HG03159 (cell line): ENCODE results near the gene SLAMF1.

Experiments used
- ATAC-seq: cut with Tn5 transposase; IDR thresholded peaks from one replicate; pipeline ENCODE4 v1.9.1; 2021; ENCODE audit warnings: mild to moderate bottlenecking, moderate library complexity; ENCODE audit not compliant: unreplicated experiment

SLAMF1 gene

GRCh38 chr1:160625725-160626498 lies 20.9 kb downstream of the SLAMF1 start:
- ATAC-seq: no peak

- ATAC-seq: no peak
These were observed 21.5 kb downstream of the SLAMF1 start for GRCh38 chr1:160625321-160625720.

- no peak for ATAC-seq
These were observed 22.4 kb downstream of the SLAMF1 start for GRCh38 chr1:160624464-160624863.

- no peak for ATAC-seq
These were observed 23.0 kb downstream of the SLAMF1 start for GRCh38 chr1:160623862-160624261.

DNA sequence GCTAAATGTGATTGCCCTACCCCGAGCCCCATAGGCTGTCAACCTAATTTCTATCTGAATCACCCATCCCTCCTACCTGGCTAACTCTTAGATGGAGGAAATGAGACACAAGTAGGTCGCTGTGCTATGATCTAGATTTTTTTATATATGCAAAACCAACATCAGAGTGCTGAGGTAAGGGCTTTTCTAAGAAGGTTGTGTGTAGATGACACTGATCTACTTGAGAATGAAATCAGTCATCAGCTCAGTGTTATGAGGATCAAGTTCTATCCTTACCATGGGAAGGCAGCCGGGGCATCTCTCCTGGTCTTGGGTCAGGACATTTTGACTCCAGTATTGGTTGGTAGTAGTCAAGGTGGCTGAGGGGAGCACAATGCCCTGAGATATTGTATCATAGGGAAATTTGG lies 23.6 kb downstream of the SLAMF1 start:
- ATAC-seq: no peak

DNA sequence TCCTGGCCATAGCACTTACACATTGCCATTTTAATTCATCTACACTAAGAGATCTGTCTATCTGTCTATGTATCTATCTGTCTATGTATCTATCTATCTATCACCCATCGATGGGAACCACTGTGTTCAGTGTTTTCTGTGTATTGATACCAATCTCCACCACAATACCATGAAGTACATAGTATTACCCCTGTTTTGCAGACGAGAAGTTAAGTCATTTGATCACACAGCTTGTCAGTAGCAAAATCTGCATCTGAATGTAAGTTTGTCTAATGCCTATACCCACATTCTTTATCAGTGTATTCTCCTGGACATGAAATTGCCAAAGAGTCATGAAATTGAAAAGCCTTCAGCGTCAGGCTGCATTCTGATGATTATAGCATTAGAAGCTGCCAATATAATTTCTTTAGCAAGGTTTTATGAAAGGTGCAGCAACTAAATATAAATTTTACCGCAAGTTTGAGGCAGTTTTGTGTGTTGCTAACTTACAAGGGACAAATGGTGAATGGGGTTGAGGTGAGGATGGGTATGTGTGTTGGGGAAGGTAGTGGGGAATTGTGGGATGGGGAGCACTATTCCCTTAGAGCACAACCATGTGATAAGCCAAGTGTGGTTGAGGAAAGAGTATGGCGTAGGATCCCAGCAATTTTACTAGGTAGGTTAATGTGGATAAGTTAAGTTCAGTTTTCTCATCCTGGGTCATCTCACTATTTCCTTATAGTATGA lies 24.2 kb downstream of the SLAMF1 start:
- ATAC-seq: no peak

GRCh38 chr1:160621633-160622413 lies 25.0 kb downstream of the SLAMF1 start:
- ATAC-seq: no peak

DNA sequence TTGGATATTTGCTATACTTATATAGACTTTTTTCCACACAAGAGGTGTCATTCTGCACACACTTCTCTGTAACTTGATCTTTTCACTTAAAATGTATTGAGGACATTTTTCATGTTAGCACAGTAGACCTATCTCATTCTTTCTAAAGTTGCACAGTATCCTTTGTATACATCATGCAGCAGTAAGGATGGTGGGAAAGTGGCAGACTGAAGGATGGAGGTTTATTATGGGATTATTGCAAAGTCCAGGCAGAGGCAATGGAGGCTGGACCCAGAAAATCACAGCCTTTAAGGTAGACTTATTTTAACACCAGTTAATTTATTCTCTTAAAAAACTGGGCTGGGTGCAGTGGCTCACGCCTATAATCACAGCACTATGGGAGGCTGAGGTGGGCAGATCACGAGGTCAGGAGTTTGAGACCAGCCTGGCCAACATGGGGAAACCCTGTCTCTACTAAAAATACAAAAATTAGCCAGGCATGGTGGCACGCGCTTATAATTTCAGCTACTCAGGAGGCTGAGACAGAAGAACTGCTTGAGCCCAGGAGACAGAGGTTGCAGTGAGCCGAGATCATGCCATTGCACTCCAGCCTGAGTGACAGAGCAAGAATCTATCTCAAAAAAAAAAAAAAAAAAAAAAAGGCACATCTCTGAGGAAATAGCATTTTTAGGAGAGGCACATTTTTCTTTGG lies 25.8 kb downstream of the SLAMF1 start:
- ATAC-seq: no peak

DNA sequence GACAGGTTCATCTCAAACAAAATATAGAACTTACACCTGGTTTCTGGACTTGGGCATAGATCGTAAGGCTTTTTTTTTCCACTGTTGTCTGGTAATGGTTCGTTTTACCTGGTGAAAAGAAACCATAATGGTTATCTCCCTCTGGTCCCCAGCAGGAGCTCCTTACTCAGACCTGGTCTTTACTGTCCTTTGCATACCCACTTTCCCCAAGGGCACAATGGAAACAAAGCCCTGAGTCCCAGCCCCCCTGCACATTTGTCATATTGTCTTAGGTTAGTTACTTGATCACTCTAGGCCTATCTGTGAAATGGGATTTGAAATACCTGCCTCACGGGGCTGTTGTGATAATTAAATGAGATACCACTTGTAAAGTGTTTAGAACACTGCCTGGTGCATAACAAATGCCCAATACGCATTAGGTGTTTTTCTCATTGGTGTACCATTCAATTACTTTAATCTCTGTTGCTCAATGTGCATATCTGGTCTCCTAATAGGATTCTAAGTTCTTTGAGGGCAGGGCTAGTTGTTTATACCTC lies 27.0 kb downstream of the SLAMF1 start:
- ATAC-seq: no peak

DNA sequence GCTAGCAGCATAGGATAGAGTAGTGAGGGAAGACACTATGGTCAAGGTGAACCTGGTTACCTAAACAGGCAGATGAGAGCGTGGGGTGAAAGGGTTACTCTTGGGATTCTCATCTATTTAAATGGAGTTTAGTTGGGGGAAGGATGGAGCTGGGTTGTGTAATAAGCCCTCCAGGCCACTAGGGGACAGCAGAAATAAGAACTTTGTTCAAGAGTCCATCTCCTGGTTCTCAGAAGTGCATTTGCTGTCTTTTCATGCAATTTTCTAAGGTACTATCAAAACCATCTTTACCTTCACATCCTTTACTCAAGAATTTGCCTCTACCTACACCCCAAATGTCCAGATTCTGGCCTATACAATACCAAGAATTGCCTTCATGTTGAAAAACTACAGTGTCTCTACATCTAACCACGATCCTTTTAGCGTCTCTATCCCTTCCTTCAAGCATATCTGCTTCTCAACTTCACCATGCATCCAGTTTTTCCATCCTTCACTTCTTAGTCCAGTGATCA lies 28.0 kb downstream of the SLAMF1 start:
- no peak for ATAC-seq

DNA sequence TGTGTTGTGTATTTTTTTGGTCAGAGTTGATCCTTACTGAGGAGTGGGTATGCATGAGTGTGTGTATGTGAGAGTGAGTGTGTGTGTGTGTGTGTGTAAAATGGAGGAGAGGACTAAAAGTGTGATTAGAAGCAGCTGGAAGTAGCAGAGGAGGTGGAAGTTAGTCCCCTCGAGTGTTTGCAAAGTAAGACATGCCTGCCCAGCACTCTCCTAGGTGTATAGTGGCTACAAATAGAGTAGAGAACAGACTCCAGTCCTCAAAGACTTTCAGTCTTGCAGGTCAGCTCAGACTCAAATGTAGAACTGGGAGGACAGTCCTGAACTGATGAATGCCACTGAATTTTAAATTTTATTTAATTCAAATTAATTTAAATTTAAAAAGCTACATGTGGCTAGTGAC lies 28.5 kb downstream of the SLAMF1 start:
- ATAC-seq: no peak

DNA sequence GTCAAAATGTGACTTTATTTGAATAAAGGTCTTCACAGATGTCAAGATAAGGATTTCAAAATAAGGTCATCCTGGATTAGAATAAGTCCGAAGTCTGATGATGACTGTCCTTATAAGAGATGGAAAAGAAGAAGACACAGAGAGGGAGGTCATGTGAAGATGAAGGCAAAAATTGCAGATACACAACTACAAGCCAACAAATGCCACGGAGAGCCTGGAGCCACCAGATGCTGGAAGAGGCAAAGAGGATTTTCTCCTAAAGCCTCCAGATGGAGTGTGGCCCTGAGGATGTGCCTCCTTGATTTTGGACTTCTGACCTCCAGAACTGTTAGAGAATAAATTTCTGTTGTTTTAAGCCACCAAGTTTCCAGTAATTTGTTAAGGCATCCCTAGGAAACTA lies 31.2 kb downstream of the SLAMF1 start:
- no peak for ATAC-seq

- ATAC-seq: no peak
These were observed 32.4 kb downstream of the SLAMF1 start for GRCh38 chr1:160614410-160614809.

- ATAC-seq: no peak
These were observed 34.1 kb downstream of the SLAMF1 start for GRCh38 chr1:160612613-160613218.

GRCh38 chr1:160610569-160611242 lies 36.1 kb downstream of the SLAMF1 start:
- ATAC-seq: no peak

DNA sequence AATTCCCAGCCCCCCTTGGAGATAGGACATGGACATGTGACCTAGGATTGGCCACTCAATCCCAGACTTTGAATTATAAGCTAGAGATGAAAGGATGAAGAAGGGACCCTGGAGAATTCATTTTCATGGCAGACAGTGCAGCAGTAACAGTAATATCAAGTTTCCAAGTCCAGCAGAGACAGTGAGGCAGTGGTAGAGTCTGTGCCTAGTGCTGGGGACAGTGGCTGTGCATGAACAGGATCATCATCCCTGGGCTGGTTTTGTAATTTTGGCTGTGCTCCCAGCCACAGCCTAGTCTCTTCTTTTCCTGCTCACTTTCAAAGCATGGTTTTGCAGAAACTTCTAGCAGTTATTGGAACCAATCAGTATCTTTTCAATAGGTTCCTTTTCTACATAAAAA lies 37.9 kb downstream of the SLAMF1 start:
- ATAC-seq: no peak

DNA sequence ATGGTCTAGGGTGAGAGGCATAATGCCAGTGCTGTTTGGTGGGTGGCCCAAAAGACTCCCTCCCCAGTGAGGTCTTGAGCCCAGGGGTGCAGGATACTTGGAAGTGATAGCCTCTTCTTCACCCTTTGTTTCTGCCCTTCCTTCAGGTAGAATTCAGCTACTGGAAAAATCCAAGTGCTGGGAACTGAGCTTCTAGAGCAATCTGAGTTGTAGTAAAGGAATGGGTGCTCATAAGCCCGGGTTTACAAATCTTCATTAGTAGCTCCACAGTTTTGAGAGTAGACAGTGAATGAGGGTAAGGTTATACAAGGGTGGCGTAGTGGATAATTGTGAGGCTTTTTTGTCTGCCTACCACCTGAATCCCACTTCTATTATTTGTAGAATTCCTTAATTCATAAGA lies 38.3 kb downstream of the SLAMF1 start:
- no peak for ATAC-seq

GRCh38 chr1:160608057-160608456 lies 38.8 kb downstream of the SLAMF1 start:
- no peak for ATAC-seq

DNA sequence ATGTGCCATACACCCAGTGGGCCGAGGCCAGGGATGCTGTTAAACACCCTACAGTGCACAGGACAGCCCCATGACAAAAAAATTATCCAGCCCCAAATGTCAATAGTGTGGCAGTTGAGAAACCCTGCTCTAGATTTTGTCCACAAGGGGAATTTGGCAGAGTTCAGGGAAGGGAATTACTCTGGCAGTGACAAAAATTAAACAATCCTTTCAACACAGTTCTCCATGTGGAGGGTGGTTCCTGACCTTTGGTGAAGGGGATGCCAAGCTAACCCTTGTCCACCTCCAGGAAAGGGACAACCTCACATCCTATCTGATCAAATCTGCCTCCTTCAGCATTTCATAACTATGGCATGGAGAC lies 39.2 kb downstream of the SLAMF1 start:
- ATAC-seq: peak; percentile 8
